Daoy (cell line): ENCODE measurements around the gene LRRC61. TPM values are rescaled to one million over a fixed set of nuclear protein-coding genes. Genes with fewer than 3 reads are reported as not detected.

ENCODE experiments used
- DNase-seq: peaks from one replicate; pipeline ENCODE4 v3.0.0-alpha.2; 2015; ENCODE audit warnings: low read depth
- total RNA-seq: library from RNA; depleted of rRNA; stranded (reverse); fragments of >200 nt; shearing (Covaris generic); gene quantifications from 2 replicates; pipeline ENCODE4 v1.2.3, GENCODE V29; 2014

LRRC61 gene
- total RNA-seq, 1 experiment from 2014 or later = 6.3 TPM

DNA sequence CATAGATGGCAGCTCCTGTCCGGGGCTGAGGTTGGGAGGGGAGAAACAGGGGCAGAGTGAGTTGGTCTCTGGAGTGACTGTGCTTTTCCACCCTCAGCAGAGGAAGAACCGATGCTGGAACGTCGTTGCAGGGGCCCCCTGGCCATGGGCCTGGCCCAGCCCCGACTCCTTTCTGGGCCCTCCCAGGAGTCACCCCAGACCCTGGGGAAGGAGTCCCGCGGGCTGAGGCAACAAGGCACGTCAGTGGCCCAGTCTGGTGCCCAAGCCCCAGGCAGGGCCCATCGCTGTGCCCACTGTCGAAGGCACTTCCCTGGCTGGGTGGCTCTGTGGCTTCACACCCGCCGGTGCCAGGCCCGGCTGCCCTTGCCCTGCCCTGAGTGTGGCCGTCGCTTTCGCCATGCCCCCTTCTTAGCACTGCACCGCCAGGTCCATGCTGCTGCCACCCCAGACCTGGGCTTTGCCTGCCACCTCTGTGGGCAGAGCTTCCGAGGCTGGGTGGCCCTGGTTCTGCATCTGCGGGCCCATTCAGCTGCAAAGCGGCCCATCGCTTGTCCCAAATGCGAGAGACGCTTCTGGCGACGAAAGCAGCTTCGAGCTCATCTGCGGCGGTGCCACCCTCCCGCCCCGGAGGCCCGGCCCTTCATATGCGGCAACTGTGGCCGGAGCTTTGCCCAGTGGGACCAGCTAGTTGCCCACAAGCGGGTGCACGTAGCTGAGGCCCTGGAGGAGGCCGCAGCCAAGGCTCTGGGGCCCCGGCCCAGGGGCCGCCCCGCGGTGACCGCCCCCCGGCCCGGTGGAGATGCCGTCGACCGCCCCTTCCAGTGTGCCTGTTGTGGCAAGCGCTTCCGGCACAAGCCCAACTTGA lies 48.2 kb downstream of the LRRC61 start:
- DNase-seq = no peak

DNA sequence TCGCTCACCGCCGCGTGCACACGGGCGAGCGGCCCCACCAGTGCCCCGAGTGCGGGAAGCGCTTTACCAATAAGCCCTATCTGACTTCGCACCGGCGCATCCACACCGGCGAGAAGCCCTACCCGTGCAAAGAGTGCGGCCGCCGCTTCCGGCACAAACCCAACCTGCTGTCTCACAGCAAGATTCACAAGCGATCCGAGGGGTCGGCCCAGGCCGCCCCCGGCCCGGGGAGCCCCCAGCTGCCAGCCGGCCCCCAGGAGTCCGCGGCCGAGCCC lies 48.8 kb downstream of the LRRC61 start:
- DNase-seq = no peak

DNA sequence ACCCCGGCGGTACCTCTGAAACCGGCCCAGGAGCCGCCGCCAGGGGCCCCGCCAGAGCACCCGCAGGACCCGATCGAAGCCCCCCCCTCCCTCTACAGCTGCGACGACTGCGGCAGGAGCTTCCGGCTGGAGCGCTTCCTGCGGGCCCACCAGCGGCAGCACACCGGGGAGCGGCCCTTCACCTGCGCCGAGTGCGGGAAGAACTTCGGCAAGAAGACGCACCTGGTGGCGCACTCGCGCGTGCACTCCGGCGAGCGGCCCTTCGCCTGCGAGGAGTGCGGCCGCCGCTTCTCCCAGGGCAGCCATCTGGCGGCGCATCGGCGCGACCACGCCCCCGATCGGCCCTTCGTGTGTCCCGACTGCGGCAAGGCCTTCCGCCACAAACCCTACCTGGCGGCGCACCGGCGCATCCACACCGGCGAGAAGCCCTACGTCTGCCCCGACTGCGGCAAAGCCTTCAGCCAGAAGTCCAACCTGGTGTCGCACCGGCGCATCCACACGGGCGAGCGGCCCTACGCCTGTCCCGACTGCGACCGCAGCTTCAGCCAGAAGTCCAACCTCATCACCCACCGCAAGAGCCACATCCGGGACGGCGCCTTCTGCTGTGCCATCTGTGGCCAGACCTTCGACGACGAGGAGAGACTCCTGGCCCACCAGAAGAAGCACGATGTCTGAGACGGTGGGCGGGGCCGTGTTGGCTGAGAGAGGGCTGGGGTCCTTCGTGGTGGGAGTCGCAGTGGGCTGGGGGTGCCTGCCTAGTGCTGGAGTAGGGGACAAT lies 49.3 kb downstream of the LRRC61 start:
- no peak for DNase-seq

DNA sequence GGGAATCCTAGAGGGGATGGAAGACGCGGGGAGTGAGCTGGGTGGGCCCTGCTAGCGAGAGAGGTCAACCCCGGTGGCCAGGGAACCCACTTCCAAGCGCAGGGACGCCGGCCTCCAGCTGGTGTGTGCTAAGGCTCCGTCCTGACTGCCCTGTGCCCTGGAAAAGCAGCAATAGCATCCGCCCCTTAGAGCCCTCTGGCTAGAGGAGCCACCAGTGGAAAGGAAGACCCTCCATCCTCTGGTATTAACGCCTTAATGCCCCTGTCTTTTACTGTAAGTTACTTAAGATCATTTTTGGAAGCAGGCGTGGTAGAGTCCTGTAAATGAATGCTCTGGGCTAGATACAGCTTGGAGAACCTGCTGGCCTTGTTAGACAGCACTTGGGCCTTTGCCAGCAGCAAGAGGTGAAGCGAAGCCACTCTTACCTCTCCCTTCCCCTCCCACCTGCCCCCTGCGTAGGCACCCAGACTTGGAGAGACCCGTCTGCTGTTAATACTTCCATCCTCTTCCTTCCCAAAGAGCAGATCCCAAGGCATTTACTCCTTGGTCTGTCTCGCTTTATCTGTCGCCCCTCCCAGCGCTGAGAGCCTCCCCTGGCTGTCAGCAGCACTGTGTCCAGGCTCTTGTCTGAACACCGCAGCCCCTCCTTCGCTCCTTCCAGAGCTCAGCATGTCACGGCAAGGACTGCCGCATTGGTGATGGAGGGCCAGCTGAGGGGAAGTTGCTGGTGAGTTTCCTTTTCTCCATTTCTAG lies 50.1 kb downstream of the LRRC61 start:
- no peak for DNase-seq

DNA sequence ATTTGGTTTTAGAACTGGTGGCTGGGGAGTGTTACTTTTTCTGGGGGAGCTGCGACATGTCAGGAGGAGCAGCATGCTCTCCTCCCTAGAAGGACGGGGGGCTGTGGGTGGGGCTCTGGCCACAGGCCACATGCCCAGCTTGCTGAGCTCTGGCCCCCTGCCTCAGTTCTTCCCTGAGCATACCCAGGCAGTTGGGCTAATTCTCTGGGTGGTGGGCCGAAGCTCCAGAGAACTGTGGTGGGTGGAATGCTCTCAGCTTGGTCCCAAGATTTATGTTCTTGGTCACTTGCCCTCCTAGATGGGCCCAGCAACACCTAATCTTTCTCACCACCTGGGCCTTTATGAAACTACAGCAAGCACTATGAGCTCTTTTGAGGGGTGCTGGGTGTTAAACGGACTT lies 50.9 kb downstream of the LRRC61 start:
- no peak for DNase-seq

DNA sequence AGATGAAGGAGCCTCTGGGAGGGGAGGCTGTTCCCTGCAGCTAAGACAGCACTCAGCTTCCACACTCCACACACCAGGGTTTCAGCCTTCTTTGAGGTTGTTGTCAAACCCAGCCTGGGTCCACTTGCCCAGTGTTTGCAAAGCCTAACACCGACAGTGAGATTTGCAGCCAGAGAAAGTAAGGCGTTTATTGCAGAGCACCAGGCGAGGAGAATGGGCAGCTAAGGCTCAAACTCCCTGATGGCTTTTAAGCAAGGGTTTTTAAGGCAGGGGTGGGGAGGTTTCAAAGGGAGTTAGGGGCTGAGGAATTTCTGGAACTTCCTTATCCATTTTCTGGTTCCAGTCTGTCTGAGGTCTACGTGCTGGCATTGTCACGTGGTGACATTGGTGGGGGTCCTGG lies 51.3 kb downstream of the LRRC61 start:
- DNase-seq = no peak

DNA sequence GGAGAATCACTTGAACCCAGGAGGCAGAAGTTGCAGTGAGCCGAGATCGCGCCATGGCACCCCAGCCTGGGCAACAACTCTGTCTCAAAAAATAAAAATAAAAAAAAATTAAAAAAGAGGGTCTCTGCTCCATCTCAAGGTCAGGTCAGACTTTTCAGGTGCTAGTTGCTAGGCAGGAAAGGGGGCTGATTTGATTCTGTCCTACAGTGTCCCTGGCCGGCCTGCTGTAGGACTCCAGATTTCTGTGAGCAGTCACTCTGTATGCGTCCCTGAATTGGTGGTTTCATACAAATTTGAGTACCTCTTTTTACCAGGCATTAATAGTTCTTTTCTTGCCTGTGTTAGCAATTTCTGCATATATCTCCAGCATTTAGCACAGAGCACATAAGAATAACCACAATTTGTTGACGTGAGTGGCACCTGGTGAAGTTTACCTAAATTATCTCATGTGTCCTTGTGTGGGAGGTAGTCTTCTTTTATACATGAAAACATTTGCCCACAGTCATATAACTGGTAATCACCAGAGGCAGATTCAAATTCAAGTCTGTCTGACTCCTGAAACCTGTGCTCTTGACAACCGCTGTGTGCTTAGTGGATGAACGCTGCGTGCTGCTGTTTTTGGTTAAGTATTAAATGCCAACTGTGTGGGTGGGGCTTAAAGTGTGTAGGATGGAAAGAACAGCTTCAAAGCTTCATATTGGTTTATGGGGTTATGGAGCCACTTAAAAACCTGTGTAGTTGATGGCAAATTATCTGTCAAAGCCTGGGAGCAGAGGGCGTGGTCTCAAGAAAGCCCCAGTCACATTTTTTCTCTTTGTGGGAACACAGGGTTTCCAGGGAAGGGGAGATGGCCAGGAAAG lies 52.7 kb downstream of the LRRC61 start:
- no peak for DNase-seq

DNA sequence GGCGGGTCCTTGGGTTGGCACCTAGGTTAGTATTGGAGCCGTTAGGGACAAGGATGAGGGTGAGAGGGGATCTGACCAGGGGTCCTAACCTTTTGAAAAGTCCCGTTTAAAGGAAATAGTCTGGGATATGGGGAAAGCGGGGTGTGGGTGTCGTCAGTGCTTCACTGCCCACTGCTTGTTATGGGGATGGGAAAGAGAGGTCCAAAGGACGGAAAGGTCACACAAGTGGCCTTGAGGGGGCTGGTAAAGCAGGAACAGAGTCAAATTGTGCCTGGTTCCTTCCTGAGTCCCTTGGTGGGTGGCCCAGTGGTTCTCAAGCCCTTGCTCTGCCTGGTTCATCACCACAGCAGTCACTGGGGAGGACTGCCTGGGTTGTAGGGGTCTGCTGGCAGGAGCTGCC lies 53.4 kb downstream of the LRRC61 start:
- DNase-seq = no peak

DNA sequence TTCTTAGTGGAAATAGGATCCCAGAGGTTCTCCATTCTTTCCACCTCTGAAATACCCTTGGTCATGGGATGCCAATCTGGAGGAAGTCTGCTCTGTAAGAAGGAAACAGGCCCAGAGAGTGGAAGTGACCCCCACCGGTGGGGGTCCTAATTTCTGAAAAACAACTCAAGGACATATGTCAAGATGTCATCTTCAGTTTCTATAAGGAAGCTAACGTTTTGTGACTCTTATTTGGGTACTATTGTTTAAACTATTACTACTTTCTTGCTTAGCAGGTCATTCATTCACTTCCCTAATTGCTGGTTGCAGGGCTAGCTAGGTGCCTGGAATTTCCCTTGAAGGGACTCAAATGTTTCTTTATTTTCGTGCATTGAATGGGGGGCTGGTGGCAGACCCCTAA lies 54.0 kb downstream of the LRRC61 start:
- DNase-seq = no peak

DNA sequence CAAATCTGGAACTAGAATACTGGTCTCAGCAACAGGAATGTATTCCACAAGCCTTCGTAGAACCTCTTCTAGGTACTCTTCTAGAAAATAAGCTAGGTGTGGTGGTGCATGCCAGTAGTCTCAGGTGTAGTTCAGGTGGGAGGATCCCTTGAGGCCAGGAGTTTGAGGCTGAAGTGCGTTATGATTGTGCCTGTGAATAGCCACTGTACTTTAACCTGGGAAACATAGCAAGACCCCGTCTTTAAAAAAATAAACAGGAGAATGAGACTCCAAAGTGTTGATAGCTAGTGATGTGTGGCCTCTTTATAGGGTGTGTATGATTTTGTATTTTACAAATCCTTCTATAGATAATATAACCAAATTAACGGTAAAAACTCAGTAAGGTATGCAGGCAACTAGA lies 54.5 kb downstream of the LRRC61 start:
- DNase-seq = no peak

DNA sequence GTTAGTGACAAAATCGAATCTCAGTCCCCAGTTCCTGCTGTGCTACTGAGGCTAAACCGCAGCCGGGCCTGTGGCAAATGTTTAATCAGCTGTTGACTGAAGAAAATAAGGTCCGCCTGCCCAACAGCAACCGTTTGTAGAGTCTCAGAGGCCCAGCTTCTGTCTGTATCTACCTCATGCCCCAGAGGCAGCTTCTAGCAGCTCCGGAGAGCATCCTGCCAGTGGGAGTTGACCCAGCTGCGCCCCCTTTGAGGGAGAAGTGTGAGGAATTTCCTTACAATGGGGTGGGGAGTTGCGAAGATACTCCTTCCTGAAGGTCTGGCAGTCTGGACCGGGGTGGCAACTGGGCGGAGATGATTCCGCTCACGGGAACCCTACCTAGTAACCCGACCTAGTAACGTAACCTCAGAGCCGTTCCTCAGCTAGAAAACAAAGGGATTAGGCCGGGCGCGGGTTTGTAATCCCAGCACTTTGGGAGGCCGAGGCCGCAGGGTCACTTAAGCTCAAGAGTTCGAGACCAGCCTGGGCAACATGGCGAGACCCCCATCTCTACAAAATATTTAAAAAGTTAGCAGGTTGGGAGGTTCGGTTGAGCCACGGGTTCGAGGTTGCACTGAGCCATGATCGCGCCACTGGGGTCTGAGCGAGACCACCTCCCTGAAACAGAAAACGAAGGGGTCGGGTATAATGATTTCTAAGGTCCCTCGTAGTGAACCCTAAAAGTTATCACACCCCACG lies 55.1 kb downstream of the LRRC61 start:
- peak; percentile 93 for DNase-seq

DNA sequence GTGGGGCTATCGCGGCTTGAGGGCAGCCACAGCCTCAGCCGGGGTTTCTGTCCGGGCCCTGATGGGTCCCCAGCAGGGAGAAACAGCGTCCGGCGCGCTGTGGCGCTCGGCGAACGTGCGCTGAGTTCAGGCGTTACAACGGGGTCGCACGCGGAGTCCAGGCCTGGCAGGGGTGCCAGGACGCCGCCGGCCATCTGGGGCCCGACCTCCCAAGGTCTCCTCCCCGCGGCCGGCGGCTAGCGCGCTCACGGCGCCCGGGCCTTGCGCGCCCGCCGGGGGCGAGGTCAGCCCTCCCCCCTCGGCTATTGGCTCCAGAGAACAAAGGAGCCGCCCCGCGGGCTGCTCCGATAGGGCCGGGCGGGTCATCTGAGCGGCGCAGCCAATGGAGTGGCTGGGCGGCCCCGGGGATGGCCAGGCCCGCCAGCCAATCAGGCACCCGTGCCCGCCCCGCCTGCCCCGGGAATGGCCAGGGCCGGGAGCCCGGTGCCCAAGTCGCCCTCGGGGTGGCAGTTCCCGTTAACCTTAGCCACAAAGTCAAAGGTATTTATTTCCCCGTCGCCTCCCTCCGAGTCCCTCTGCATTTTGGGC lies 55.8 kb downstream of the LRRC61 start, which contains the start of gene ZNF775:
TSS of gene ZNF775 (plus strand) at position 478 of the 588 bp plus-strand sequence. CDS start 9,141 bp downstream, outside the sequence.
- DNase-seq = peak; percentile 99

DNA sequence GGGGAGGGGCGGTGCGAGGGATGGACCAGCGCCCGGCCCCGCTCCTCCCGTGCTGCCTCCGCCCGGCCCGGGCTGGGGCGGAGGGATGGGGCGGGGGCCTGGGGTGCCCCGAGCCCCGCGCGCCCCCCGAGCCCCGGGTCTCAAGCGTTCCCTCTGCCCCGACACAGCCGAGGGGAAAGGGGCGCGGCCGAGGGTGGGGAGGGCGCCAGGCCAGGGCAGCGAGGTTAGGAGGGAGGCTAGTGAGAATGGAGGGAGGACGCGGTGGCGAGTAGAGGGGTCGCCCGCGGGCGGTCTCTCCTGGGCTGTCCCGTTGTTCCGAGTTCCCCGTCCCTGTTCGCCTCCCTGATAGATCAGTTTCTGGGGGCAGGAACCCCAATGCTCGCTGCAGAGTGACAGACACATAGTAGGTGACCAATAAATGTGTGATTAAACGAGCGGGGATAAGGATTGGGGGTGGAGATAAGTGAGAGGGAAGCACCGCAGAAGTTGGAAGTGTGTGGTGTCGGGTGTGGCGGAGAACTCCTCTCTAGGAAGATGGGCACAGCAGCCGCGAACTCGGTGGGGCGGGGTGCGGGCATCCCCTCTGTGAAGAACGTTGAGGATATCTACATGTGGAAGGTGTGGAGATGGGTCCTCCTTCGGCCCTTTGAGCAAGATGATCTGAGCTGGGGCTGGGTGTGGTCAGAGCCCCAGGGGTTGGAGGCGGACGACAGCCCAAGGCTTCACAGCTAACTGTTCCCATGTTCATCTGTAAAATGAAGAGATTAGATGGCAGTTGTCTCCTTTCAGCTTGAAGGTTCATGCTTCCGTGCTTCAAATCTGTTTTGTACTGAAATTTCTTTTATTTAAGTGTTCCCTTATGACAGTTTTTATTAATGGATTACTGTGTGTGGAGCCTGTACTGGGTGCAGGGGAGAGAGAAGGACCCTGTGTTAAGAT lies 56.6 kb downstream of the LRRC61 start:
- peak; percentile 55 for DNase-seq

DNA sequence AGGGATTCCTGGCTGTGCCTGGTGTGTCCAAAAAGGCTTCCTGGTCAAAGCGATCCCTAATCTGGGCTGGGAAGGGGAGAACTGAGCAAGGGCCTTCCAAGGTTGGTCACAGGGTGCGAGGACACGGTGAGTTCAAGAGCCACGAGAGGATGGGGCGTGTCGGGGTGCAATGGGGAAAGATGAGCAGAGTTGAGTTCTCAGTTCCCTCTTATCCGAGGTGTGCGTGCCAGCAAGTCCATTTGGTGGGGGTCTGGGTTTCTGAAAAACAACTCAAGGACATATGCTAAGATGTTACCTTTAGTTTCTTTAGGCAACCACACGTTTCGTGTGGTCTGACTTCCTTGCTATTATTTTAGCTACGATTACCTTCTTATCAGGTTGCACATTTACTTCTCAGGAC lies 57.3 kb downstream of the LRRC61 start:
- no peak for DNase-seq

DNA sequence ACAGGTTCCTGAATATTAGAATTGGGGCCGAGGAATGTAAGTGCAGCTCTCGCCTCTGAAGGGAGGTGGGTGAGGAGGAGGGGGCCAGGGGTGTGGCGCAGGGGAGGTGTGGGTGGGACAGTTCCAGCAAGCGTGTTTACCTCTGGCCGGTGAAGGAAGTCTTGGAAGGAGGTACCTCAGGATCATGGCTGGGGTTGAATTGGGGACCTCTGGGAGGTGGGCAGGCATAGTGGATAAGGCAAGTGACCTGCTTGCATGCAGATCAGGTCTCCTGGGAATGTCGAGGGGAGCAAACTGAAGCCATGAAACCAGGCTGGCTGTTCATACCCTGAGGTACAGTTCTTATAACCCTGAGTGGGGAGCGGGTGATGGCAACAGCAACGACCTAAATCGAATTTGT lies 57.9 kb downstream of the LRRC61 start:
- DNase-seq = no peak

DNA sequence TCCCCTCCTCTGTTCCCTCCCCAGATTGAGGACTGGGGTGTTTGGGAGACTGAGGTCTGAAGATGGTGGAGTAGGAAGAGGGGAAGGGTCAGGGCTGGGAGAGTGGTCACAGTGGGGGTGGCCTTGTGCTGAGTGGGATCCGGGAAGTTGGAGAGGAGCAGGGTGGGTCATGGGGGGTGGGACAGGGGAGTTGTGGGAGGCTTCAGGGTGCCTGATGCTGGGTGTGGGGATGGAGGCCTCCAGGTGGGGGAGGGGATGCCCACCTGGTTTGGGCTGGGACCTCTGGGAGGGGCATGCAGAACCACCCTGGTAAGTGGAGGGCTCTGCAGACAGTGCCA lies 58.6 kb downstream of the LRRC61 start:
- no peak for DNase-seq

DNA sequence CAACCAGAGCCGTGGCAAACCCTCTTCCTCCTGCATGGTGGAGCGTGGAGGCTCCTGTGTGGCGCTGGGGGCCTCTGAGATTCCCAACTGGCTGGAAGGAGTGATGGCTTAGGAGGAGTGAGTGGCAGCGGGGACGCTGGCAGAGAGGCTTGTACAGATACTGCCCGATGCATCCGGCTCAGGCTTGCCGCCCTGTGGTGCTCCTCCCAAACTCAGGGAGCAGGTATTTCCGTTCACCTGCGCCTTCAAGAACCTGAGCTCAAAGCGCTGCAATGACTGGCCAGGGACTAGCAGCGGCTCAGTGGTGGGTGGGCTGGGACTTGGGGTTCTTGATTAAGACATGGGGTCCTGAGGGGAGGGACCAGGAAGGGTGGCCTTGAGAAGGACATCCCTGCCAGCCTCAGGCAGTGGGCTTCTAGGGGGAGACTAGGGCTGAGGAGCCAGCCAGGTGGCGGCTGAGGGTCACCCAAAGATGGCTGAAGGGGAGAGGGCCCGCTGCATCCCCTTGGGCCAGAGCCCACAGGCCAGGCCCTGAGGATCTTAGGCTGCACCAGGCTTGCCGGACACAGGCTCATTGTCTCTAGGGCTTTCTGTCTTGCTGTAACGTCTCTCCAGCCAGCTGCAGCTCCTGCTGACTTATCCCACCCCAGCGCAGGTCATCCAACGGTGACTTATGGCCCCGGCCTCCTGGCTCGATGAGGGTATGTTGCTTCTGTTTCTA lies 59.1 kb downstream of the LRRC61 start:
- no peak for DNase-seq

DNA sequence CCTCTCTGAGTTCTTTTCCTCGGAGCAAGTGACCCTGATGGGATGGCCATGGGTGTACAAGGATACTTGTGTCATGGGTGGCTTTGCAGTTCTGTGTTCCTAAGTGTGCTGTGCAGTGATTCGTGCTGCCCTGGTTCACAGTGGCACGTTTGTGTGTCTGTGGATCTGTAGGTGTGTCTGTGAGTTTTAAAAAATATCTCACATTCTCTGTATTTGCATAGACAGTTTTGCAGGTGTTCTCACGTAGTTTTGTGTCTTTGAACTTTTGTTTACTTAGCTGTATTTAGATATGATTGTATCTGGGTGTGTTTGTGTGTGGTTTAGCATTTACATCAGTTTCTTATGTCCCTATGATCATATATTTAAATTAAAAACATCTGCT lies 59.7 kb downstream of the LRRC61 start:
- DNase-seq = no peak
